GM12878 (cell line): ENCODE results near the gene KRT82. TPM values are rescaled to one million over a fixed set of nuclear protein-coding genes. Genes with fewer than 3 reads are reported as not detected.

Experiments used
- ATAC-seq: fragments of 200-7000 bp; cut with Tn5 transposase; 3 replicates; pipeline ENCODE4 v1.9.1; 2020; ENCODE audit warnings: mild to moderate bottlenecking, moderate library complexity
- BruUV-seq: library from RNA; stranded (reverse); fragments of 400-500 nt; replicated peaks from 2 replicates; lab custom pipeline; 2021; lab: Mats Ljungman, UMichigan
- CTCF ChIA-PET: fragments of 300-600 bp; sonication (Branson Sonifier 250); formaldehyde crosslinking; extraction: SDS; loops from one replicate; lab custom pipeline; 2021; ENCODE audit warnings: inconsistent platforms; lab: Yijun Ruan, JAX
- POLR2A ChIA-PET: fragments of 350-600 bp; formaldehyde crosslinking; extraction: SDS; loops from one replicate; lab custom pipeline; 2021; ENCODE audit warnings: inconsistent platforms; lab: Charles Lee
- RAD21 ChIA-PET: fragments of 300-600 bp; sonication (Branson Sonifier 250); formaldehyde crosslinking; loops from one replicate; lab custom pipeline; 2023; ENCODE audit warnings: antibody characterized with exemption; ENCODE audit not compliant: unreplicated experiment; lab: Charles Lee
- SMC1A ChIA-PET: fragments of 300-600 bp; sonication (Branson Sonifier 250); formaldehyde crosslinking; loops from one replicate; lab custom pipeline; 2023; ENCODE audit not compliant: unreplicated experiment, uncharacterized antibody; lab: Charles Lee
- DNase-seq: peaks from one replicate; pipeline ENCODE4 v3.0.0-alpha.2; 2011; ENCODE audit warnings: low read depth, low spot score
- FAIRE-seq: peaks from 3 replicates; lab custom pipeline; 2011; peaks lifted over from hg19 to GRCh38; lab: Jason Lieb, UNC
- H2AFZ ChIP-seq: 2 replicates; pipeline ENCODE4 v1.6.0; 2011; ENCODE audit warnings: low read depth, low read length, control low read depth; ENCODE audit not compliant: control insufficient read depth
- H3K27ac ChIP-seq: 2 replicates; pipeline ENCODE4 v1.5.1; 2011; ENCODE audit warnings: control low read depth; ENCODE audit not compliant: control insufficient read depth, insufficient read depth
- H3K27me3 ChIP-seq, 2 experiments: replicated peaks in 1 of 2; 2 replicates each; pipeline versions ENCODE4 v1.6.0 to v1.6.1; 2011; ENCODE audit warnings: low read length in 1 of 2; ENCODE audit not compliant: control insufficient read depth in 2 of 2, insufficient read depth in 2 of 2
- H3K36me3 ChIP-seq, 2 experiments: 2 replicates each; pipeline ENCODE4 v1.5.1; 2011; ENCODE audit warnings: low read length in 1 of 2; ENCODE audit not compliant: control insufficient read depth in 2 of 2, insufficient read depth in 2 of 2
- H3K4me1 ChIP-seq: 2 replicates; pipeline ENCODE4 v1.6.1; 2011; ENCODE audit warnings: mild to moderate bottlenecking, low read length, moderate library complexity, mixed read lengths; ENCODE audit not compliant: control insufficient read depth, insufficient read depth
- H3K4me2 ChIP-seq: 2 replicates; pipeline ENCODE4 v1.6.0; 2011; ENCODE audit warnings: control low read depth; ENCODE audit not compliant: control insufficient read depth, insufficient read depth
- H3K4me3 ChIP-seq: fragments of 200-600 bp; sonication (generic); 2 replicates; pipeline ENCODE4 v1.5.1; 2016
- H3K79me2 ChIP-seq: 2 replicates; pipeline ENCODE4 v1.6.0; 2011; ENCODE audit warnings: low read length; ENCODE audit not compliant: control insufficient read depth, insufficient read depth
- H3K9ac ChIP-seq: 2 replicates; pipeline ENCODE4 v1.8.0; 2011; ENCODE audit warnings: low read length, control low read depth, mixed read lengths; ENCODE audit not compliant: control insufficient read depth, insufficient read depth
- H3K9me3 ChIP-seq: replicated peaks from 3 replicates; pipeline ENCODE4 v1.5.1; 2011; ENCODE audit warnings: mild to moderate bottlenecking, low read length; ENCODE audit not compliant: control insufficient read depth, insufficient read depth
- H4K20me1 ChIP-seq: 2 replicates; pipeline ENCODE4 v1.6.0; 2011; ENCODE audit not compliant: control insufficient read depth, insufficient read depth
- CBX3 ChIP-seq: fragments of 200-600 bp; sonication (generic); IDR thresholded peaks from 2 replicates; pipeline ENCODE4 v1.6.1; 2016; ENCODE audit warnings: low read depth, borderline replicate concordance
- IRF5 ChIP-seq: fragments of 450-650 bp; IDR thresholded peaks from 2 replicates; pipeline ENCODE4 v1.6.1; 2017; ENCODE audit warnings: borderline replicate concordance
- KDM1A ChIP-seq: fragments of 200-600 bp; sonication (generic); IDR thresholded peaks from 2 replicates; pipeline ENCODE4 v1.6.1; 2016; ENCODE audit warnings: borderline replicate concordance
- RUNX3 ChIP-seq: IDR thresholded peaks from 2 replicates; pipeline ENCODE4 v1.6.1; 2012; ENCODE audit warnings: low read length, inconsistent platforms
- ZBTB11 ChIP-seq: fragments of 450-650 bp; formaldehyde crosslinking; IDR thresholded peaks from 2 replicates; pipeline ENCODE4 v1.5.0; 2022; ENCODE audit warnings: mild to moderate bottlenecking, missing genetic modification characterization
- ZNF24 ChIP-seq: fragments of 450-650 bp; IDR thresholded peaks from 2 replicates; pipeline ENCODE4 v1.6.1; 2017; ENCODE audit warnings: antibody characterized with exemption, mild to moderate bottlenecking
- WGBS: methylation state at CpG from one replicate; pipeline ENCODE4 v1.1.6; 2016; ENCODE audit warnings: low lambda C conversion rate; ENCODE audit not compliant: insufficient replicate concordance, insufficient coverage; ENCODE audit errors: missing lambda C conversion rate; 5-methylcytosine and 5-hydroxymethylcytosine counted together
- in situ Hi-C: fragments of 300-500 bp; cut with MboI; formaldehyde crosslinking; loops from 9 replicates; pipeline ENCODE4 v1.14.3; 2018; ENCODE audit warnings: mixed read lengths
- intact Hi-C: fragments of 100-400 bp; cut with micrococcal nuclease; formaldehyde crosslinking; loops from one replicate; pipeline ENCODE4 v1.14.2; 2022; ENCODE audit not compliant: unreplicated experiment
- polyA plus RNA-seq, 11 experiments: library from polyadenylated mRNA; depleted of rRNA in 4 of 11; unstranded in 6 of 11; stranded (reverse) in 5 of 11; fragments of >200 nt; fragmentation: Nextera tagmentation in 4 of 11; fragmentation: Illumina TruSeq in 1 of 11; extraction: Ambion mirVana in 4 of 11; extraction: Trizol in 1 of 11; gene quantifications; 1 replicate in 1 of 11; 2 replicates in 10 of 11; pipeline versions ENCODE4 v1.2.1 to v1.2.3, GENCODE V29; 2011 to 2016; ENCODE audit warnings: inconsistent platforms in 2 of 11, missing spikeins in 2 of 11, low read depth in 1 of 11
- total RNA-seq, 4 experiments: library from RNA; depleted of rRNA in 3 of 4; stranded (reverse); fragments of >200 nt in 3 of 4; fragmentation: Illumina TruSeq in 1 of 4; extraction: Trizol in 1 of 4; gene quantifications; 2 replicates each; pipeline versions ENCODE4 v1.2.1 to v1.2.3, GENCODE V29; 2013 to 2021
- TF ChIP-seq, protein P1 (sequence below): fragments of 450-650 bp; IDR thresholded peaks from 2 replicates; pipeline ENCODE4 v1.6.1; 2017; ENCODE audit warnings: mild to moderate bottlenecking, moderate library complexity
- TF ChIP-seq, protein P2 (sequence below): fragments of 450-650 bp; IDR thresholded peaks from 2 replicates; pipeline ENCODE4 v1.6.1; 2017; ENCODE audit warnings: mild to moderate bottlenecking
- TF ChIP-seq, protein P3 (sequence below): fragments of 450-650 bp; IDR thresholded peaks from 2 replicates; pipeline ENCODE4 v1.6.1; 2016; ENCODE audit warnings: mild to moderate bottlenecking
- TF ChIP-seq, protein P4 (sequence below): IDR thresholded peaks from 2 replicates; pipeline ENCODE4 v1.6.1; 2011; ENCODE audit warnings: mild to moderate bottlenecking, low read depth, low read length, moderate library complexity; ENCODE audit not compliant: insufficient replicate concordance

The KRT82 gene
- total and polyA plus RNA-seq, 10 of the 15 experiments (the other 5 are each of a cell fraction or from before 2014, with no cell fraction given): not detected

DNA sequence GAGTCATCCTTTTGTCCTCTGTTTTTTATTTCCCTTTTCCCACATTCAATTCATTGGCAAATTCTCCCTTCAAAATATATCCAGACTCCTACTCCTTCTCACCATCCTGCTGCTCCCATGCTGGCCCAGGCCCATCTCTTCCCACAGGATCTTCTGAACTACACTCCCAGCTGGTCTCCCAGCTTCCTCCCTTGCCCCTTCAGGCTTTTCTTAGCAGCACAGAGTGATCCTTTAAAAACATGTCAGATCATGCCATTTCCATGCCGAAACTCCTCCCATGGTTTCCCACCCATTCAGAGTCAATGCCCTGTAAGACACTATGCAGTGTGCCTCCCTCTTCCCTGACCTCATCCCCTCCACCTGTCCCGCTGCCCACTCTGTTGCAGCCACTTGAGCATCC, 18.3 kb downstream of the KRT82 start:
- H3K79me2 ChIP-seq: no peaks in the 10 kb centered on the region
- WGBS: 15% methylated on average over 2 of the region's 2 CpGs
- ChIA-PET CTCF (no interaction called here), RAD21 (no interaction called here), POLR2A (no interaction called here), SMC1A (no interaction called here)
- H3K27ac ChIP-seq: no peak overlapping the region
- no peak overlapping the region for H2AFZ ChIP-seq
- ATAC-seq: no peak
- no TSS peak for BruUV-seq
- H3K4me3 ChIP-seq: no peak overlapping the region
- in situ Hi-C loops: loop anchor here (25.0 kb wide), 1 partner anchor 599 kb away; no protein-coding TSS in a partner anchor
- no peak for FAIRE-seq
- H3K9ac ChIP-seq: no peak overlapping the region
- intact Hi-C loops: no loop called here
- H3K4me2 ChIP-seq: no peak overlapping the region
- DNase-seq: no peak
- H3K36me3 ChIP-seq: no peaks in the 10 kb centered on the region
- peaks cover 4 to 12% of the 10 kb centered on the region in 2 experiments; a peak in 3 of 4 replicates for H3K27me3 ChIP-seq
- H3K9me3 ChIP-seq: no peaks in the 10 kb centered on the region
- no peaks in the 10 kb centered on the region; the same call in 1 of the 2 replicates for H4K20me1 ChIP-seq
- no peaks in the 10 kb centered on the region for H3K4me1 ChIP-seq
- TF ChIP-seq RUNX3: no peak
- no peak for TF ChIP-seq KDM1A
- TF ChIP-seq ZNF24: no peak
- TF ChIP-seq, protein P1, sequence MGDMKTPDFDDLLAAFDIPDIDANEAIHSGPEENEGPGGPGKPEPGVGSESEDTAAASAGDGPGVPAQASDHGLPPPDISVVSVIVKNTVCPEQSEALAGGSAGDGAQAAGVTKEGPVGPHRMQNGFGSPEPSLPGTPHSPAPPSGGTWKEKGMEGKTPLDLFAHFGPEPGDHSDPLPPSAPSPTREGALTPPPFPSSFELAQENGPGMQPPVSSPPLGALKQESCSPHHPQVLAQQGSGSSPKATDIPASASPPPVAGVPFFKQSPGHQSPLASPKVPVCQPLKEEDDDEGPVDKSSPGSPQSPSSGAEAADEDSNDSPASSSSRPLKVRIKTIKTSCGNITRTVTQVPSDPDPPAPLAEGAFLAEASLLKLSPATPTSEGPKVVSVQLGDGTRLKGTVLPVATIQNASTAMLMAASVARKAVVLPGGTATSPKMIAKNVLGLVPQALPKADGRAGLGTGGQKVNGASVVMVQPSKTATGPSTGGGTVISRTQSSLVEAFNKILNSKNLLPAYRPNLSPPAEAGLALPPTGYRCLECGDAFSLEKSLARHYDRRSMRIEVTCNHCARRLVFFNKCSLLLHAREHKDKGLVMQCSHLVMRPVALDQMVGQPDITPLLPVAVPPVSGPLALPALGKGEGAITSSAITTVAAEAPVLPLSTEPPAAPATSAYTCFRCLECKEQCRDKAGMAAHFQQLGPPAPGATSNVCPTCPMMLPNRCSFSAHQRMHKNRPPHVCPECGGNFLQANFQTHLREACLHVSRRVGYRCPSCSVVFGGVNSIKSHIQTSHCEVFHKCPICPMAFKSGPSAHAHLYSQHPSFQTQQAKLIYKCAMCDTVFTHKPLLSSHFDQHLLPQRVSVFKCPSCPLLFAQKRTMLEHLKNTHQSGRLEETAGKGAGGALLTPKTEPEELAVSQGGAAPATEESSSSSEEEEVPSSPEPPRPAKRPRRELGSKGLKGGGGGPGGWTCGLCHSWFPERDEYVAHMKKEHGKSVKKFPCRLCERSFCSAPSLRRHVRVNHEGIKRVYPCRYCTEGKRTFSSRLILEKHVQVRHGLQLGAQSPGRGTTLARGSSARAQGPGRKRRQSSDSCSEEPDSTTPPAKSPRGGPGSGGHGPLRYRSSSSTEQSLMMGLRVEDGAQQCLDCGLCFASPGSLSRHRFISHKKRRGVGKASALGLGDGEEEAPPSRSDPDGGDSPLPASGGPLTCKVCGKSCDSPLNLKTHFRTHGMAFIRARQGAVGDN: no peak
- TF ChIP-seq IRF5: no peak
- TF ChIP-seq, protein P2, sequence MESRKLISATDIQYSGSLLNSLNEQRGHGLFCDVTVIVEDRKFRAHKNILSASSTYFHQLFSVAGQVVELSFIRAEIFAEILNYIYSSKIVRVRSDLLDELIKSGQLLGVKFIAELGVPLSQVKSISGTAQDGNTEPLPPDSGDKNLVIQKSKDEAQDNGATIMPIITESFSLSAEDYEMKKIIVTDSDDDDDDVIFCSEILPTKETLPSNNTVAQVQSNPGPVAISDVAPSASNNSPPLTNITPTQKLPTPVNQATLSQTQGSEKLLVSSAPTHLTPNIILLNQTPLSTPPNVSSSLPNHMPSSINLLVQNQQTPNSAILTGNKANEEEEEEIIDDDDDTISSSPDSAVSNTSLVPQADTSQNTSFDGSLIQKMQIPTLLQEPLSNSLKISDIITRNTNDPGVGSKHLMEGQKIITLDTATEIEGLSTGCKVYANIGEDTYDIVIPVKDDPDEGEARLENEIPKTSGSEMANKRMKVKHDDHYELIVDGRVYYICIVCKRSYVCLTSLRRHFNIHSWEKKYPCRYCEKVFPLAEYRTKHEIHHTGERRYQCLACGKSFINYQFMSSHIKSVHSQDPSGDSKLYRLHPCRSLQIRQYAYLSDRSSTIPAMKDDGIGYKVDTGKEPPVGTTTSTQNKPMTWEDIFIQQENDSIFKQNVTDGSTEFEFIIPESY: no peak
- TF ChIP-seq, protein P3, sequence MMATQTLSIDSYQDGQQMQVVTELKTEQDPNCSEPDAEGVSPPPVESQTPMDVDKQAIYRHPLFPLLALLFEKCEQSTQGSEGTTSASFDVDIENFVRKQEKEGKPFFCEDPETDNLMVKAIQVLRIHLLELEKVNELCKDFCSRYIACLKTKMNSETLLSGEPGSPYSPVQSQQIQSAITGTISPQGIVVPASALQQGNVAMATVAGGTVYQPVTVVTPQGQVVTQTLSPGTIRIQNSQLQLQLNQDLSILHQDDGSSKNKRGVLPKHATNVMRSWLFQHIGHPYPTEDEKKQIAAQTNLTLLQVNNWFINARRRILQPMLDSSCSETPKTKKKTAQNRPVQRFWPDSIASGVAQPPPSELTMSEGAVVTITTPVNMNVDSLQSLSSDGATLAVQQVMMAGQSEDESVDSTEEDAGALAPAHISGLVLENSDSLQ: no peak
- no peak for TF ChIP-seq CBX3
- TF ChIP-seq ZBTB11 (CRISPR knock-in tag): no peak
- TF ChIP-seq, protein P4, sequence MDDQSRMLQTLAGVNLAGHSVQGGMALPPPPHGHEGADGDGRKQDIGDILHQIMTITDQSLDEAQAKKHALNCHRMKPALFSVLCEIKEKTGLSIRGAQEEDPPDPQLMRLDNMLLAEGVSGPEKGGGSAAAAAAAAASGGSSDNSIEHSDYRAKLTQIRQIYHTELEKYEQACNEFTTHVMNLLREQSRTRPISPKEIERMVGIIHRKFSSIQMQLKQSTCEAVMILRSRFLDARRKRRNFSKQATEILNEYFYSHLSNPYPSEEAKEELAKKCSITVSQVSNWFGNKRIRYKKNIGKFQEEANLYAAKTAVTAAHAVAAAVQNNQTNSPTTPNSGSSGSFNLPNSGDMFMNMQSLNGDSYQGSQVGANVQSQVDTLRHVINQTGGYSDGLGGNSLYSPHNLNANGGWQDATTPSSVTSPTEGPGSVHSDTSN: no peak
